Measurements from ENCODE around the gene DERL2.

- no peak for TF ChIP-seq CTCF (IDR thresholded peaks at IDR 0.05)
- no peak for TF ChIP-seq POLR2A (IDR thresholded peaks at IDR 0.05)
Observed at GRCh38 chr17:5535436-5535835, 49.5 kb upstream of the DERL2 start.

All from thyroid gland (tissue), 4 donors.